Vein endothelial cell (primary cell): Measurements from ENCODE around the gene CEP89. TPM values are rescaled to one million over a fixed set of nuclear protein-coding genes. Genes with fewer than 3 reads are reported as not detected.

ENCODE experiments used
- small RNA-seq: library from RNA; depleted of rRNA; stranded (forward); fragments of <200 nt; gene quantifications from one replicate; pipeline ENCODE3, GENCODE V24; 2012
- total RNA-seq: library from RNA; depleted of rRNA; stranded (reverse); fragments of >200 nt; gene quantifications from 2 replicates; pipeline ENCODE4 v1.2.3, GENCODE V29; 2012

Gene CEP89
- total RNA-seq = 16.3 and 26.9 TPM in 2 replicates

GRCh38 chr19:32971715-32972540 lies at the start of gene CEP89, which contains the start of gene FAAP24:
CEP89 (minus strand) TSS chr19:32971958; CDS start chr19:32971874, 84 bp downstream.
FAAP24 (plus strand) TSS chr19:32972242; CDS start chr19:32973197, 955 bp downstream.

GRCh38 chr19:32869369-32869965 lies 102.3 kb downstream of the CEP89 start, which contains the start of gene SLC7A9:
SLC7A9 (minus strand) TSS chr19:32869767; CDS start chr19:32868534, 1,233 bp downstream.

Small RNAs within 50 kb of the gene (small RNA-seq; reads per million reads assigned to genes)
- gene RN7SKP22 = not detected

Other genes starting within 250 kb of the CEP89 start
- gene SLC7A9, start 102.2 kb downstream of the CEP89 start, total RNA-seq = 0.33 TPM in 1 of 2 replicates, not detected in the other
- 2.6 and 3.3 TPM in 2 replicates for gene FAAP24, start 284 bp upstream of the CEP89 start, total RNA-seq
- gene RHPN2, start 92.9 kb upstream of the CEP89 start, total RNA-seq = 2.0 and 2.3 TPM in 2 replicates
- gene GPATCH1, start 109.2 kb upstream of the CEP89 start, total RNA-seq = 6.2 and 7.1 TPM in 2 replicates
- gene WDR88, start 160.2 kb upstream of the CEP89 start, total RNA-seq = not detected in 2 replicates
- 4.9 and 10.4 TPM in 2 replicates for gene LRP3, start 222.4 kb upstream of the CEP89 start, total RNA-seq